SK-N-SH (cell line): Measurements from ENCODE around the gene CLEC4M. TPM values are rescaled to one million over a fixed set of nuclear protein-coding genes. Genes with fewer than 3 reads are reported as not detected.

ENCODE experiments used
- CTCF ChIA-PET: fragments of 300-600, 350-600 bp; formaldehyde crosslinking; extraction: SDS; loops from one replicate; lab custom pipeline; 2021; lab: Yijun Ruan, JAX
- POLR2A ChIA-PET: fragments of 350-600 bp; sonication (Branson Sonifier 250); formaldehyde crosslinking; extraction: SDS; loops from one replicate; lab custom pipeline; 2020; ENCODE audit warnings: antibody characterized with exemption, inconsistent platforms; lab: Yijun Ruan, JAX
- DNase-seq: peaks from one replicate; pipeline ENCODE4 v3.0.0; 2012
- H2AFZ ChIP-seq: fragments of 200-600 bp; sonication (generic); 2 replicates; pipeline ENCODE4 v1.8.1; 2016; ENCODE audit warnings: antibody characterized with exemption, mild to moderate bottlenecking, low read depth
- H3F3A ChIP-seq: fragments of 200-600 bp; sonication (generic); replicated peaks from 2 replicates; pipeline ENCODE3; 2016; ENCODE audit warnings: antibody characterized with exemption, mild to moderate bottlenecking; ENCODE audit not compliant: insufficient read depth
- H3K27ac ChIP-seq, 2 experiments: fragments of 200-500 bp in 1 of 2; fragments of 200-600 bp in 1 of 2; sonication (Bioruptor generic) in 1 of 2; sonication (generic), shearing (Covaris generic) in 1 of 2; 2 replicates each; pipeline versions ENCODE4 v1.5.1 to v1.6.1; 2014 to 2016; ENCODE audit warnings: low read depth in 2 of 2, inconsistent platforms in 1 of 2, low read length in 1 of 2, mild to moderate bottlenecking in 1 of 2, mixed read lengths in 1 of 2
- H3K27me3 ChIP-seq: fragments of 200-600 bp; sonication (generic), shearing (Covaris generic); 2 replicates; pipeline ENCODE4 v1.6.1; 2016; ENCODE audit warnings: mixed run types; ENCODE audit not compliant: insufficient read depth
- H3K36me3 ChIP-seq, 2 experiments: fragments of 200-500 bp in 1 of 2; fragments of 200-600 bp in 1 of 2; sonication (Bioruptor generic) in 1 of 2; sonication (generic) in 1 of 2; replicated peaks in 1 of 2; 2 replicates each; pipeline versions ENCODE3 to v1.5.1; 2014 to 2016; ENCODE audit warnings: low read length in 1 of 2, mild to moderate bottlenecking in 1 of 2; ENCODE audit not compliant: insufficient read depth in 2 of 2, control insufficient read depth in 1 of 2
- H3K4me1 ChIP-seq, 2 experiments: fragments of 200-500 bp in 1 of 2; fragments of 200-600 bp in 1 of 2; sonication (Bioruptor generic) in 1 of 2; sonication (generic), shearing (Covaris generic) in 1 of 2; 2 replicates each; pipeline versions ENCODE4 v1.5.1 to v1.6.1; 2014 to 2016; ENCODE audit warnings: low read depth in 1 of 2, low read length in 1 of 2, mixed run types in 1 of 2; ENCODE audit not compliant: insufficient read depth in 2 of 2, control insufficient read depth in 1 of 2
- H3K4me2 ChIP-seq: fragments of 200-600 bp; sonication (generic), shearing (Covaris generic); 2 replicates; pipeline ENCODE4 v1.6.1; 2017; ENCODE audit warnings: mixed run types
- H3K4me3 ChIP-seq, 2 experiments: fragments of 200-500 bp in 1 of 2; fragments of 200-600 bp in 1 of 2; sonication (Bioruptor generic) in 1 of 2; sonication (generic), shearing (Covaris generic) in 1 of 2; 2 replicates each; pipeline versions ENCODE4 v1.5.1 to v1.8.1; 2014 to 2016; ENCODE audit warnings: low read depth in 2 of 2, inconsistent platforms in 1 of 2, low read length in 1 of 2, mild to moderate bottlenecking in 1 of 2, mixed read lengths in 1 of 2, moderate library complexity in 1 of 2
- H3K79me2 ChIP-seq: fragments of 200-600 bp; sonication (generic); 2 replicates; pipeline ENCODE4 v1.8.1; 2017; ENCODE audit warnings: mild to moderate bottlenecking; ENCODE audit not compliant: insufficient read depth
- H3K9ac ChIP-seq: fragments of 200-600 bp; sonication (generic); 2 replicates; pipeline ENCODE4 v1.6.1; 2017; ENCODE audit warnings: mixed run types
- H3K9me2 ChIP-seq: fragments of 200-600 bp; sonication (generic); 2 replicates; pipeline ENCODE4 v1.6.1; 2017; ENCODE audit warnings: mixed run types
- H3K9me3 ChIP-seq: fragments of 200-600 bp; sonication (generic); 2 replicates; pipeline ENCODE4 v1.6.1; 2017; ENCODE audit warnings: mixed run types, mild to moderate bottlenecking, moderate library complexity
- H4K20me1 ChIP-seq: fragments of 200-600 bp; sonication (generic); 2 replicates; pipeline ENCODE4 v1.6.1; 2017; ENCODE audit warnings: mild to moderate bottlenecking, mixed run types; ENCODE audit not compliant: insufficient read depth
- ELF1 ChIP-seq: IDR thresholded peaks from 2 replicates; pipeline ENCODE4 v1.4.0; 2012
- EP300 ChIP-seq, 2 experiments: IDR thresholded peaks; 2 replicates each; pipeline versions ENCODE4 v1.4.0 to v1.6.1; 2012; ENCODE audit warnings: borderline replicate concordance in 1 of 2, low read depth in 1 of 2, low read length in 1 of 2
- FOSL2 ChIP-seq: IDR thresholded peaks from 2 replicates; pipeline ENCODE4 v1.4.0; 2012; ENCODE audit warnings: low read depth, mild to moderate bottlenecking, moderate library complexity, borderline replicate concordance
- GABPA ChIP-seq: IDR thresholded peaks from 2 replicates; pipeline ENCODE4 v1.4.0; 2012; ENCODE audit warnings: low read depth, mild to moderate bottlenecking
- GATA2 ChIP-seq: sonication (generic); formaldehyde crosslinking; IDR thresholded peaks from 2 replicates; pipeline ENCODE4 v1.5.0; 2020; ENCODE audit warnings: mild to moderate bottlenecking, missing genetic modification reagents
- NFIC ChIP-seq: IDR thresholded peaks from 2 replicates; pipeline ENCODE4 v1.4.0; 2012; ENCODE audit warnings: borderline replicate concordance
- NRF1 ChIP-seq: IDR thresholded peaks from 2 replicates; pipeline ENCODE4 v1.6.1; 2012; ENCODE audit warnings: low read depth, mild to moderate bottlenecking, low read length
- RFX5 ChIP-seq: IDR thresholded peaks from 2 replicates; pipeline ENCODE4 v1.6.1; 2012; ENCODE audit warnings: mild to moderate bottlenecking, improper control_type of control experiment, low read length
- TCF12 ChIP-seq: IDR thresholded peaks from 2 replicates; pipeline ENCODE4 v1.4.0; 2012
- TEAD4 ChIP-seq: IDR thresholded peaks from 2 replicates; pipeline ENCODE4 v1.4.0; 2012; ENCODE audit warnings: mild to moderate bottlenecking, borderline replicate concordance; ENCODE audit not compliant: insufficient read depth
- WGBS: methylation state at CpG from one replicate; pipeline ENCODE4 v1.1.6; 2017; ENCODE audit warnings: low lambda C conversion rate; 5-methylcytosine and 5-hydroxymethylcytosine counted together
- polyA plus RNA-seq, 3 experiments: library from polyadenylated mRNA; depleted of rRNA; stranded (reverse); fragments of >200 nt; gene quantifications; 2 replicates each; pipeline ENCODE4 v1.2.3, GENCODE V29; 2012
- TF ChIP-seq, protein P1 (sequence below): IDR thresholded peaks from 2 replicates; pipeline ENCODE4 v1.6.1; 2012; ENCODE audit warnings: mild to moderate bottlenecking, low read depth, low read length, moderate library complexity
- TF ChIP-seq, protein P2 (sequence below): IDR thresholded peaks from 2 replicates; pipeline ENCODE4 v1.4.0; 2012; ENCODE audit warnings: low read depth, borderline replicate concordance
- TF ChIP-seq, protein P3 (sequence below): fragments of 200-600 bp; sonication (generic); IDR thresholded peaks from 2 replicates; pipeline ENCODE4 v1.6.1; 2017; ENCODE audit warnings: antibody characterized with exemption, mild to moderate bottlenecking, moderate library complexity
- TF ChIP-seq, protein P4 (sequence below): IDR thresholded peaks from 2 replicates; pipeline ENCODE4; 2012

The CLEC4M gene
- polyA plus RNA-seq, 1 of the 3 experiments (the other 2 are of a cell fraction) = not detected

DNA sequence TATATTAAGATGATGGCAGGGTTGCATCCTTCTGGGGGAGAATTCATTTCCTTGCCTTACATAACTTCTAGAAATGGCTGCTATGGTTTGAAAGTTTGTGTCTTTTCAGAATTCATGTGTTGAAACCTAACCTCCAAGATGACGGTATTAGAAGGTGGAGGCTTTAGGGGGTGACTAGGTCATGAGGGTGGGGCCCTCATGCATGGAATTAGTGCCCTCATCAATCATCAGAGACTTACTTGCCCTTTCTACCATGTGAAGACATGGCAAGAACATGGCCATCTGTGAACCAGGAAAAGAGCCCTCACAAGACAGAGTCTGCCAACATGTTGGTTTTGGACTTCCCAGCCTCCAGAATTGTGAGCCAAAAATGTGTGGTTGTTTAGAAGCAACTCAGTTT lies 46.3 kb upstream of the CLEC4M start:
- no peaks in the 10 kb centered on the region for H3K9me2 ChIP-seq
- TF ChIP-seq TEAD4 (no peak), TCF12 (no peak), EP300 (IDR thresholded peaks at IDR 0.05; ENCODE audit: borderline replicate concordance in 1 of 2, low read depth in 1 of 2, low read length in 1 of 2) (no peak), FOSL2 (no peak), GATA2 (CRISPR knock-in tag) (no peak), RFX5 (no peak), NFIC (no peak), NRF1 (no peak), GABPA (no peak), ELF1 (no peak)
- TF ChIP-seq, protein P1, sequence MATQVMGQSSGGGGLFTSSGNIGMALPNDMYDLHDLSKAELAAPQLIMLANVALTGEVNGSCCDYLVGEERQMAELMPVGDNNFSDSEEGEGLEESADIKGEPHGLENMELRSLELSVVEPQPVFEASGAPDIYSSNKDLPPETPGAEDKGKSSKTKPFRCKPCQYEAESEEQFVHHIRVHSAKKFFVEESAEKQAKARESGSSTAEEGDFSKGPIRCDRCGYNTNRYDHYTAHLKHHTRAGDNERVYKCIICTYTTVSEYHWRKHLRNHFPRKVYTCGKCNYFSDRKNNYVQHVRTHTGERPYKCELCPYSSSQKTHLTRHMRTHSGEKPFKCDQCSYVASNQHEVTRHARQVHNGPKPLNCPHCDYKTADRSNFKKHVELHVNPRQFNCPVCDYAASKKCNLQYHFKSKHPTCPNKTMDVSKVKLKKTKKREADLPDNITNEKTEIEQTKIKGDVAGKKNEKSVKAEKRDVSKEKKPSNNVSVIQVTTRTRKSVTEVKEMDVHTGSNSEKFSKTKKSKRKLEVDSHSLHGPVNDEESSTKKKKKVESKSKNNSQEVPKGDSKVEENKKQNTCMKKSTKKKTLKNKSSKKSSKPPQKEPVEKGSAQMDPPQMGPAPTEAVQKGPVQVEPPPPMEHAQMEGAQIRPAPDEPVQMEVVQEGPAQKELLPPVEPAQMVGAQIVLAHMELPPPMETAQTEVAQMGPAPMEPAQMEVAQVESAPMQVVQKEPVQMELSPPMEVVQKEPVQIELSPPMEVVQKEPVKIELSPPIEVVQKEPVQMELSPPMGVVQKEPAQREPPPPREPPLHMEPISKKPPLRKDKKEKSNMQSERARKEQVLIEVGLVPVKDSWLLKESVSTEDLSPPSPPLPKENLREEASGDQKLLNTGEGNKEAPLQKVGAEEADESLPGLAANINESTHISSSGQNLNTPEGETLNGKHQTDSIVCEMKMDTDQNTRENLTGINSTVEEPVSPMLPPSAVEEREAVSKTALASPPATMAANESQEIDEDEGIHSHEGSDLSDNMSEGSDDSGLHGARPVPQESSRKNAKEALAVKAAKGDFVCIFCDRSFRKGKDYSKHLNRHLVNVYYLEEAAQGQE = no peak
- TF ChIP-seq, protein P2, sequence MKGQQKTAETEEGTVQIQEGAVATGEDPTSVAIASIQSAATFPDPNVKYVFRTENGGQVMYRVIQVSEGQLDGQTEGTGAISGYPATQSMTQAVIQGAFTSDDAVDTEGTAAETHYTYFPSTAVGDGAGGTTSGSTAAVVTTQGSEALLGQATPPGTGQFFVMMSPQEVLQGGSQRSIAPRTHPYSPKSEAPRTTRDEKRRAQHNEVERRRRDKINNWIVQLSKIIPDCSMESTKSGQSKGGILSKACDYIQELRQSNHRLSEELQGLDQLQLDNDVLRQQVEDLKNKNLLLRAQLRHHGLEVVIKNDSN = no peak
- TF ChIP-seq, protein P3, sequence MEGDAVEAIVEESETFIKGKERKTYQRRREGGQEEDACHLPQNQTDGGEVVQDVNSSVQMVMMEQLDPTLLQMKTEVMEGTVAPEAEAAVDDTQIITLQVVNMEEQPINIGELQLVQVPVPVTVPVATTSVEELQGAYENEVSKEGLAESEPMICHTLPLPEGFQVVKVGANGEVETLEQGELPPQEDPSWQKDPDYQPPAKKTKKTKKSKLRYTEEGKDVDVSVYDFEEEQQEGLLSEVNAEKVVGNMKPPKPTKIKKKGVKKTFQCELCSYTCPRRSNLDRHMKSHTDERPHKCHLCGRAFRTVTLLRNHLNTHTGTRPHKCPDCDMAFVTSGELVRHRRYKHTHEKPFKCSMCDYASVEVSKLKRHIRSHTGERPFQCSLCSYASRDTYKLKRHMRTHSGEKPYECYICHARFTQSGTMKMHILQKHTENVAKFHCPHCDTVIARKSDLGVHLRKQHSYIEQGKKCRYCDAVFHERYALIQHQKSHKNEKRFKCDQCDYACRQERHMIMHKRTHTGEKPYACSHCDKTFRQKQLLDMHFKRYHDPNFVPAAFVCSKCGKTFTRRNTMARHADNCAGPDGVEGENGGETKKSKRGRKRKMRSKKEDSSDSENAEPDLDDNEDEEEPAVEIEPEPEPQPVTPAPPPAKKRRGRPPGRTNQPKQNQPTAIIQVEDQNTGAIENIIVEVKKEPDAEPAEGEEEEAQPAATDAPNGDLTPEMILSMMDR = no peak
- TF ChIP-seq, protein P4, sequence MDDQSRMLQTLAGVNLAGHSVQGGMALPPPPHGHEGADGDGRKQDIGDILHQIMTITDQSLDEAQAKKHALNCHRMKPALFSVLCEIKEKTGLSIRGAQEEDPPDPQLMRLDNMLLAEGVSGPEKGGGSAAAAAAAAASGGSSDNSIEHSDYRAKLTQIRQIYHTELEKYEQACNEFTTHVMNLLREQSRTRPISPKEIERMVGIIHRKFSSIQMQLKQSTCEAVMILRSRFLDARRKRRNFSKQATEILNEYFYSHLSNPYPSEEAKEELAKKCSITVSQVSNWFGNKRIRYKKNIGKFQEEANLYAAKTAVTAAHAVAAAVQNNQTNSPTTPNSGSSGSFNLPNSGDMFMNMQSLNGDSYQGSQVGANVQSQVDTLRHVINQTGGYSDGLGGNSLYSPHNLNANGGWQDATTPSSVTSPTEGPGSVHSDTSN = no peak
- TF ChIP-seq, all 33 proteins: peak for 0
- Histone ChIP-seq H3F3A (no peaks in the 10 kb centered on the region), H3K4me2 (no peak overlapping the region), H3K4me3 (no peak overlapping the region), H3K4me1 (no peaks in the 10 kb centered on the region), H3K9ac (no peak overlapping the region), H2AFZ (no peak overlapping the region), H3K36me3 (no peaks in the 10 kb centered on the region), H3K27me3 (peaks cover 46% of the 10 kb centered on the region), H3K9me3 (no peaks in the 10 kb centered on the region), H3K79me2 (no peaks in the 10 kb centered on the region), H4K20me1 (no peaks in the 10 kb centered on the region), H3K27ac (no peak overlapping the region)
- DNase-seq = no peak
- WGBS = 0% methylated on average over 1 of the region's 1 CpG
- ChIA-PET POLR2A (no interaction called here), CTCF (no interaction called here)
